HEK293 (cell line): ENCODE measurements around the gene RPL35.
"Not testable (repeated sequence)": the region's sequence is repeated elsewhere in the genome, so short reads cannot be mapped to it uniquely, and the experiment has no call there.

ENCODE experiments used
- BCL11A ChIP-seq: fragments of 450-650 bp; formaldehyde crosslinking; IDR thresholded peaks from 2 replicates; pipeline ENCODE4 v1.5.1; 2016; ENCODE audit warnings: low read depth, missing biosample characterization, missing genetic modification characterization
- ZIC2 ChIP-seq: fragments of 450-650 bp; formaldehyde crosslinking; IDR thresholded peaks from 2 replicates; pipeline ENCODE4 v1.5.1; 2016; ENCODE audit warnings: missing biosample characterization, missing genetic modification characterization
- ZNF274 ChIP-seq, 2 experiments: fragments of 200-500 bp in 1 of 2; fragments of 450-650 bp in 1 of 2; sonication (Bioruptor generic) in 1 of 2; formaldehyde crosslinking in 1 of 2; IDR thresholded peaks; 2 replicates each; pipeline versions ENCODE4 v1.5.1 to v1.6.1; 2014 to 2016; ENCODE audit warnings: borderline replicate concordance in 1 of 2, inconsistent platforms in 1 of 2, low read length in 1 of 2, missing biosample characterization in 1 of 2, missing genetic modification characterization in 1 of 2
- ZNF514 ChIP-seq: fragments of 450-650 bp; formaldehyde crosslinking; IDR thresholded peaks from 2 replicates; pipeline ENCODE4 v1.5.1; 2016; ENCODE audit warnings: missing biosample characterization, missing genetic modification characterization
- TF ChIP-seq, protein P1 (sequence below): fragments of 450-650 bp; formaldehyde crosslinking; IDR thresholded peaks from 2 replicates; pipeline ENCODE4 v1.5.1; 2016; ENCODE audit warnings: missing biosample characterization, missing genetic modification characterization
- TF ChIP-seq, protein P2 (sequence below): fragments of 450-650 bp; formaldehyde crosslinking; IDR thresholded peaks from 2 replicates; pipeline ENCODE4 v1.5.1; 2016; ENCODE audit warnings: missing biosample characterization, missing genetic modification characterization
- TF ChIP-seq, protein P3 (sequence below): sonication (generic); formaldehyde crosslinking; IDR thresholded peaks from 2 replicates; pipeline ENCODE4 v1.8.1; 2022; ENCODE audit warnings: mild to moderate bottlenecking, moderate library complexity, missing genetic modification reagents

DNA sequence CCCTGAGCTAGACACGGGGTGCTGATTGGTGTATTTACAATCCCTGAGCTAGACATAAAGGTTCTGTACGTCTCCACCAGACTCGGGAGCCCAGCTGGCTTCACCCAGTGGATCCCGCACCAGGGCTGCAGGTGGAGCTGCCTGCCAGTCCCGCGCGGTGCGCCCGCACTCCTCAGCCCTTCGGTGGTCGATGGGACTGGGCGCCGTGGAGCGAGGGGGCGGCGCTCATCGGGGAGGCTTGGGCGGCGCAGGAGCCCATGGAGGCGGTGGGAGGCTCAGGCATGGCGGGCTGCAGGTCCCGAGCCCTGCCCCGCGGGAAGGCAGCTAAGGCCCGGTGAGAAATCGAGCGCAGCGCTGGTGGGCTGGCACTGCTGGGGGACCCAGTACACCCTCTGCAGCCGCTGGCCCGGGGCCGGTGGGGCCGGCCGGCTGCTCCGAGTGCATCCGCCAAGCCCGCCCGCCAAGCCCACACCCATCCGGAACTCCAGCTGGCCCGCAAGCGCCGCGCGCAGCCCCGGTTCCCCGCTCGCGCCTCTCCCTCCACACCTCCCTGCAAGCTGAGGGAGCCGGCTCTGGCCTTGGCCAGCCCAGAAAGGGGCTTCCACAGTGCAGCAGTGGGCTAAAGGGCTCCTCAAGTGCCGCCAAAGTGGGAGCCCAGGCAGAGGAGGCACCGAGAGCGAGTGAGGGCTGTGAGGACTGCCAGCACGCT lies 23.0 kb downstream of the RPL35 start:
- TF ChIP-seq, protein P1, sequence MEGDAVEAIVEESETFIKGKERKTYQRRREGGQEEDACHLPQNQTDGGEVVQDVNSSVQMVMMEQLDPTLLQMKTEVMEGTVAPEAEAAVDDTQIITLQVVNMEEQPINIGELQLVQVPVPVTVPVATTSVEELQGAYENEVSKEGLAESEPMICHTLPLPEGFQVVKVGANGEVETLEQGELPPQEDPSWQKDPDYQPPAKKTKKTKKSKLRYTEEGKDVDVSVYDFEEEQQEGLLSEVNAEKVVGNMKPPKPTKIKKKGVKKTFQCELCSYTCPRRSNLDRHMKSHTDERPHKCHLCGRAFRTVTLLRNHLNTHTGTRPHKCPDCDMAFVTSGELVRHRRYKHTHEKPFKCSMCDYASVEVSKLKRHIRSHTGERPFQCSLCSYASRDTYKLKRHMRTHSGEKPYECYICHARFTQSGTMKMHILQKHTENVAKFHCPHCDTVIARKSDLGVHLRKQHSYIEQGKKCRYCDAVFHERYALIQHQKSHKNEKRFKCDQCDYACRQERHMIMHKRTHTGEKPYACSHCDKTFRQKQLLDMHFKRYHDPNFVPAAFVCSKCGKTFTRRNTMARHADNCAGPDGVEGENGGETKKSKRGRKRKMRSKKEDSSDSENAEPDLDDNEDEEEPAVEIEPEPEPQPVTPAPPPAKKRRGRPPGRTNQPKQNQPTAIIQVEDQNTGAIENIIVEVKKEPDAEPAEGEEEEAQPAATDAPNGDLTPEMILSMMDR (tag by site-specific recombination) = not testable (repeated sequence)
- not testable (repeated sequence) for TF ChIP-seq ZNF274 (IDR thresholded peaks at IDR 0.05; ENCODE audit: low read length); ZNF274 (tag by site-specific recombination; IDR thresholded peaks at IDR 0.05; ENCODE audit: borderline replicate concordance); BCL11A; ZNF514 (tag by site-specific recombination); ZIC2 (tag by site-specific recombination)
- TF ChIP-seq, protein P2, sequence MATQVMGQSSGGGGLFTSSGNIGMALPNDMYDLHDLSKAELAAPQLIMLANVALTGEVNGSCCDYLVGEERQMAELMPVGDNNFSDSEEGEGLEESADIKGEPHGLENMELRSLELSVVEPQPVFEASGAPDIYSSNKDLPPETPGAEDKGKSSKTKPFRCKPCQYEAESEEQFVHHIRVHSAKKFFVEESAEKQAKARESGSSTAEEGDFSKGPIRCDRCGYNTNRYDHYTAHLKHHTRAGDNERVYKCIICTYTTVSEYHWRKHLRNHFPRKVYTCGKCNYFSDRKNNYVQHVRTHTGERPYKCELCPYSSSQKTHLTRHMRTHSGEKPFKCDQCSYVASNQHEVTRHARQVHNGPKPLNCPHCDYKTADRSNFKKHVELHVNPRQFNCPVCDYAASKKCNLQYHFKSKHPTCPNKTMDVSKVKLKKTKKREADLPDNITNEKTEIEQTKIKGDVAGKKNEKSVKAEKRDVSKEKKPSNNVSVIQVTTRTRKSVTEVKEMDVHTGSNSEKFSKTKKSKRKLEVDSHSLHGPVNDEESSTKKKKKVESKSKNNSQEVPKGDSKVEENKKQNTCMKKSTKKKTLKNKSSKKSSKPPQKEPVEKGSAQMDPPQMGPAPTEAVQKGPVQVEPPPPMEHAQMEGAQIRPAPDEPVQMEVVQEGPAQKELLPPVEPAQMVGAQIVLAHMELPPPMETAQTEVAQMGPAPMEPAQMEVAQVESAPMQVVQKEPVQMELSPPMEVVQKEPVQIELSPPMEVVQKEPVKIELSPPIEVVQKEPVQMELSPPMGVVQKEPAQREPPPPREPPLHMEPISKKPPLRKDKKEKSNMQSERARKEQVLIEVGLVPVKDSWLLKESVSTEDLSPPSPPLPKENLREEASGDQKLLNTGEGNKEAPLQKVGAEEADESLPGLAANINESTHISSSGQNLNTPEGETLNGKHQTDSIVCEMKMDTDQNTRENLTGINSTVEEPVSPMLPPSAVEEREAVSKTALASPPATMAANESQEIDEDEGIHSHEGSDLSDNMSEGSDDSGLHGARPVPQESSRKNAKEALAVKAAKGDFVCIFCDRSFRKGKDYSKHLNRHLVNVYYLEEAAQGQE (tag by site-specific recombination) = not testable (repeated sequence)
- TF ChIP-seq, protein P3, sequence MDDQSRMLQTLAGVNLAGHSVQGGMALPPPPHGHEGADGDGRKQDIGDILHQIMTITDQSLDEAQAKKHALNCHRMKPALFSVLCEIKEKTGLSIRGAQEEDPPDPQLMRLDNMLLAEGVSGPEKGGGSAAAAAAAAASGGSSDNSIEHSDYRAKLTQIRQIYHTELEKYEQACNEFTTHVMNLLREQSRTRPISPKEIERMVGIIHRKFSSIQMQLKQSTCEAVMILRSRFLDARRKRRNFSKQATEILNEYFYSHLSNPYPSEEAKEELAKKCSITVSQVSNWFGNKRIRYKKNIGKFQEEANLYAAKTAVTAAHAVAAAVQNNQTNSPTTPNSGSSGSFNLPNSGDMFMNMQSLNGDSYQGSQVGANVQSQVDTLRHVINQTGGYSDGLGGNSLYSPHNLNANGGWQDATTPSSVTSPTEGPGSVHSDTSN (CRISPR knock-in tag) = not testable (repeated sequence)
